Measurements from ENCODE around the gene PRKN.

The PRKN gene

GRCh38 chr6:161479376-161479775 lies 1248.2 kb downstream of the PRKN start:
- no peaks in the 10 kb centered on the region for H3K27me3 ChIP-seq (ENCODE audit: insufficient read depth, low read length, poor library complexity)
- no peak overlapping the region for H3K4me2 ChIP-seq (ENCODE audit: insufficient read depth, low read length)
- TF ChIP-seq EZH2 (IDR thresholded peaks at IDR 0.05; ENCODE audit: borderline replicate concordance, low read depth, low read length, severe bottlenecking) (no peak), CTCF (IDR thresholded peaks at IDR 0.05; ENCODE audit: borderline replicate concordance, extremely low read depth, low read length, poor library complexity, severe bottlenecking) (no peak)
- H3K4me3 ChIP-seq (ENCODE audit: low read depth in 1 of 2, low read length in 2 of 2): no peak overlapping the region
- H4K20me1 ChIP-seq (ENCODE audit: insufficient read depth, low read length): no peaks in the 10 kb centered on the region
- no peak for DNase-seq
- H3K79me2 ChIP-seq (ENCODE audit: insufficient read depth, low read length): no peaks in the 10 kb centered on the region
- ATAC-seq (ENCODE audit: insufficient read depth, low read depth): no peak
- H3K4me1 ChIP-seq (ENCODE audit: insufficient read depth, low read length): no peaks in the 10 kb centered on the region
- H3K9ac ChIP-seq (ENCODE audit: low read depth, low read length): no peak overlapping the region
- H2AFZ ChIP-seq (ENCODE audit: low read depth, low read length): no peak overlapping the region
- no peak overlapping the region for H3K27ac ChIP-seq (ENCODE audit: low read length)
- H3K36me3 ChIP-seq (ENCODE audit: insufficient read depth, low read length): no peaks in the 10 kb centered on the region
- H3K9me3 ChIP-seq (ENCODE audit: insufficient read depth, low read length, severe bottlenecking): no peaks in the 10 kb centered on the region

GRCh38 chr6:161477876-161478425 lies 1249.6 kb downstream of the PRKN start:
- TF ChIP-seq EZH2 (IDR thresholded peaks at IDR 0.05; ENCODE audit: borderline replicate concordance, low read depth, low read length, severe bottlenecking): no peak
- no peak for TF ChIP-seq CTCF (IDR thresholded peaks at IDR 0.05; ENCODE audit: borderline replicate concordance, extremely low read depth, low read length, poor library complexity, severe bottlenecking)
- H3K9me3 ChIP-seq (ENCODE audit: insufficient read depth, low read length, severe bottlenecking): no peaks in the 10 kb centered on the region
- no peak overlapping the region for H2AFZ ChIP-seq (ENCODE audit: low read depth, low read length)
- no peaks in the 10 kb centered on the region for H3K36me3 ChIP-seq (ENCODE audit: insufficient read depth, low read length)
- H3K4me1 ChIP-seq (ENCODE audit: insufficient read depth, low read length): no peaks in the 10 kb centered on the region
- H4K20me1 ChIP-seq (ENCODE audit: insufficient read depth, low read length): no peaks in the 10 kb centered on the region
- ATAC-seq (ENCODE audit: insufficient read depth, low read depth) (no peak), DNase-seq (no peak)
- H3K79me2 ChIP-seq (ENCODE audit: insufficient read depth, low read length): no peaks in the 10 kb centered on the region
- no peak overlapping the region for H3K9ac ChIP-seq (ENCODE audit: low read depth, low read length)
- H3K4me3 ChIP-seq (ENCODE audit: low read depth in 1 of 2, low read length in 2 of 2): no peak overlapping the region
- no peak overlapping the region for H3K4me2 ChIP-seq (ENCODE audit: insufficient read depth, low read length)
- no peaks in the 10 kb centered on the region for H3K27me3 ChIP-seq (ENCODE audit: insufficient read depth, low read length, poor library complexity)
- no peak overlapping the region for H3K27ac ChIP-seq (ENCODE audit: low read length)

GRCh38 chr6:161476711-161477110 lies 1250.9 kb downstream of the PRKN start:
- H3K27ac ChIP-seq (ENCODE audit: low read length): no peak overlapping the region
- H3K4me1 ChIP-seq (ENCODE audit: insufficient read depth, low read length): no peaks in the 10 kb centered on the region
- TF ChIP-seq CTCF (IDR thresholded peaks at IDR 0.05; ENCODE audit: borderline replicate concordance, extremely low read depth, low read length, poor library complexity, severe bottlenecking) (no peak), EZH2 (IDR thresholded peaks at IDR 0.05; ENCODE audit: borderline replicate concordance, low read depth, low read length, severe bottlenecking) (no peak)
- H3K9ac ChIP-seq (ENCODE audit: low read depth, low read length): no peak overlapping the region
- H4K20me1 ChIP-seq (ENCODE audit: insufficient read depth, low read length): no peaks in the 10 kb centered on the region
- H3K4me3 ChIP-seq (ENCODE audit: low read depth in 1 of 2, low read length in 2 of 2): no peak overlapping the region
- H3K79me2 ChIP-seq (ENCODE audit: insufficient read depth, low read length): no peaks in the 10 kb centered on the region
- H3K27me3 ChIP-seq (ENCODE audit: insufficient read depth, low read length, poor library complexity): no peaks in the 10 kb centered on the region
- H3K4me2 ChIP-seq (ENCODE audit: insufficient read depth, low read length): no peak overlapping the region
- H3K36me3 ChIP-seq (ENCODE audit: insufficient read depth, low read length): no peaks in the 10 kb centered on the region
- no peak for ATAC-seq (ENCODE audit: insufficient read depth, low read depth)
- no peak for DNase-seq
- no peak overlapping the region for H2AFZ ChIP-seq (ENCODE audit: low read depth, low read length)
- no peaks in the 10 kb centered on the region for H3K9me3 ChIP-seq (ENCODE audit: insufficient read depth, low read length, severe bottlenecking)

- Histone ChIP-seq H3K79me2 (ENCODE audit: insufficient read depth, low read length) (no peaks in the 10 kb centered on the region), H3K9ac (ENCODE audit: low read depth, low read length) (no peak overlapping the region), H3K4me3 (ENCODE audit: low read depth in 1 of 2, low read length in 2 of 2) (no peak overlapping the region), H4K20me1 (ENCODE audit: insufficient read depth, low read length) (no peaks in the 10 kb centered on the region), H3K4me2 (ENCODE audit: insufficient read depth, low read length) (no peak overlapping the region), H2AFZ (ENCODE audit: low read depth, low read length) (no peak overlapping the region), H3K36me3 (ENCODE audit: insufficient read depth, low read length) (no peaks in the 10 kb centered on the region), H3K27me3 (ENCODE audit: insufficient read depth, low read length, poor library complexity) (no peaks in the 10 kb centered on the region), H3K9me3 (ENCODE audit: insufficient read depth, low read length, severe bottlenecking) (no peaks in the 10 kb centered on the region), H3K4me1 (ENCODE audit: insufficient read depth, low read length) (no peaks in the 10 kb centered on the region), H3K27ac (ENCODE audit: low read length) (no peak overlapping the region)
- DNase-seq (no peak), ATAC-seq (ENCODE audit: insufficient read depth, low read depth) (no peak)
- TF ChIP-seq CTCF (IDR thresholded peaks at IDR 0.05; ENCODE audit: borderline replicate concordance, extremely low read depth, low read length, poor library complexity, severe bottlenecking) (no peak), EZH2 (IDR thresholded peaks at IDR 0.05; ENCODE audit: borderline replicate concordance, low read depth, low read length, severe bottlenecking) (no peak)
Measured at GRCh38 chr6:161465403-161465802, 1262.2 kb downstream of the PRKN start.

Data from DND-41 (cell line).